HG03432 (cell line): Measurements from ENCODE around the gene RAB11B.
"Not testable (repeated sequence)": the region's sequence is repeated elsewhere in the genome, so short reads cannot be mapped to it uniquely, and the experiment has no call there.

ENCODE experiments used
- ATAC-seq: cut with Tn5 transposase; IDR thresholded peaks from one replicate; pipeline ENCODE4 v1.9.1; 2021; ENCODE audit warnings: mild to moderate bottlenecking, moderate library complexity; ENCODE audit not compliant: unreplicated experiment

Gene RAB11B

GRCh38 chr19:8389891-8390616 lies at the start of gene RAB11B:
Gene RAB11B, plus strand, starts transcription at chr19:8390360. Its CDS starts 57 bp downstream, at chr19:8390417.
- peak; percentile 90 for ATAC-seq

GRCh38 chr19:8341504-8341903 lies 48.7 kb upstream of the RAB11B start:
- not testable (repeated sequence) for ATAC-seq

GRCh38 chr19:8342316-8342683 lies 47.9 kb upstream of the RAB11B start:
- no peak for ATAC-seq

GRCh38 chr19:8342684-8343482 lies 47.3 kb upstream of the RAB11B start, which contains the start of gene KANK3:
Gene KANK3, minus strand, starts transcription at chr19:8343262. Its CDS starts 5,434 bp downstream, at chr19:8337828.
- ATAC-seq, result peak; percentile 85

- ATAC-seq, result no peak
These were observed 46.7 kb upstream of the RAB11B start for GRCh38 chr19:8343483-8343844.

GRCh38 chr19:8349629-8350372 lies 40.4 kb upstream of the RAB11B start:
- ATAC-seq, result not testable (repeated sequence)

GRCh38 chr19:8352134-8352827 lies 37.9 kb upstream of the RAB11B start:
- ATAC-seq, result no peak

DNA sequence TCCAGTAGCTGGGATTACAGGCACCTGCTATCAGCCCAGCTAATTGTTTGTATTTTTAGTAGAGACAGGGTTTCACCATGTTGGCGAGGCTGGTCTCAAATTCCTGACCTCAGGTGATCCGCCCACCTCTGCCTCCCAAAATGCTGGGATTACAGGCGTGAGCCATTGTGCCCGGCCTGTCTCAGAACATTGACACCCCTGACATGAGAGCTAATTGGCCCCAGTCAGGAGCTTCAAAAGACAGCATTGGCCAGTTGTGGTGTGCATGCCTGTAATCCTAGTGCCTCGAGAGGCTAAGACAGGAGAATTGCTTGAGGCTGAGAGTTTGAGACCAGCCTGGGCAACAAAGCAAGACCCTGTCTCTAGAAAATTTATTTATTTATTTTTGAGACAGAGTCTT lies 37.3 kb upstream of the RAB11B start:
- ATAC-seq, result not testable (repeated sequence)

DNA sequence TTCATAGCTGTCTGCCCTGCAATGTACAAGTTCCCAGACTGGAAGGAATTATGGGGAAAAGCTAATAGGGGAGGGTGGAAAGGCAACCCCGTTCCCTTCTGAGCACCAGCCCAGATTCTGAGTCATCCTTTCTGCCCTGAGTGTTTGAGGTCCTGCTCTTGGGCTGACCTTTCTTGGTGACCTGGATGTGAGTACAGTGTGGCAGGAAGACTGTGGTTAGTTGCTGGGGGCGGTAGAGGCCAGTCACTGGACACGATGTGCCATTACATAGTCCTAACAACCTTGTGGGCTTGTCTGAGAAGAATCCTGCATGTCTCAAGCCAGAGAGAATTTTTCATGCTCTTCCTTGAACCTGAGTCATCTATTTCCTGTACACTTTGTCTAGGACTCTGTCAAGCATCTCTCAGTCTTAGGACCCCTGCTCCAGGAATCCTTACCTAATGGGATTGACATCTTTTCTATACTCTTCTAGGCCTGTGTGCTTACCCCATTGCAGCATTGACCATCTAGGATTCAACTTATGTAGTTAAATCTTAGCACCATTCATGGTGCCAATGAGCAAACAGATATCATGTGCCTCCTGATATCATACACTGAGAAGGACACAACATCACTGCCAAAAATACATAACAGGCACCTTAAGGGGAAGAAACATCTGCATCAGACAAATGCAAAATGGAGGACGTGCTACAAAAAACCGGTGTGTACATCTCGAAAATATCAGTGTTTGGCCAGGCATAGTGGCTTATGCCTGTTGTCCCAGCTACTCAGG lies 34.3 kb upstream of the RAB11B start:
- no peak for ATAC-seq

- no peak for ATAC-seq
These were observed 33.1 kb upstream of the RAB11B start for GRCh38 chr19:8357007-8357521.

DNA sequence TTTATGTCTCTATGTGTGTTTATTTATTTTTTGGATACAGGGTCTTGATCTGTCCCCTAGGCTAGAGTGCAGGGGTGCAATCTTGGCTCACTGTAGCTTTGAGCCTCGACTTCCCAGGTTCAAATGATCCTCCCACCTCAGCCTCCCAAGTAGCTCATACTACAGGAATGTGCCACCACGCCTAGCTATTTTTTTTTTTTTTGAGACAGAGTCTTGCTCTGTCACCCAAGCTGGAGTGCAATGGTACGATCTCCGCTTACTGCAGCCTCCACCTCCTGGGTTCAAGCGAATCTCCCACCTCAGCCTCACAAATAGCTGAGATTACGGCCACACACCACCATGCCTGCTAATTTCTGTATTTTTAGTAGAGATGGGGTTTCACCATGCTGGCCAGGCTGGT lies 31.2 kb upstream of the RAB11B start:
- ATAC-seq, result no peak

- no peak for ATAC-seq
These were observed 30.0 kb upstream of the RAB11B start for GRCh38 chr19:8360196-8360595.

GRCh38 chr19:8361921-8362793 lies 28.0 kb upstream of the RAB11B start:
- ATAC-seq, result no peak

GRCh38 chr19:8363803-8364771 lies 26.1 kb upstream of the RAB11B start, which contains the start of gene ANGPTL4:
Gene ANGPTL4, plus strand, starts transcription at chr19:8364155. Its CDS starts 167 bp downstream, at chr19:8364322.
- no peak for ATAC-seq

DNA sequence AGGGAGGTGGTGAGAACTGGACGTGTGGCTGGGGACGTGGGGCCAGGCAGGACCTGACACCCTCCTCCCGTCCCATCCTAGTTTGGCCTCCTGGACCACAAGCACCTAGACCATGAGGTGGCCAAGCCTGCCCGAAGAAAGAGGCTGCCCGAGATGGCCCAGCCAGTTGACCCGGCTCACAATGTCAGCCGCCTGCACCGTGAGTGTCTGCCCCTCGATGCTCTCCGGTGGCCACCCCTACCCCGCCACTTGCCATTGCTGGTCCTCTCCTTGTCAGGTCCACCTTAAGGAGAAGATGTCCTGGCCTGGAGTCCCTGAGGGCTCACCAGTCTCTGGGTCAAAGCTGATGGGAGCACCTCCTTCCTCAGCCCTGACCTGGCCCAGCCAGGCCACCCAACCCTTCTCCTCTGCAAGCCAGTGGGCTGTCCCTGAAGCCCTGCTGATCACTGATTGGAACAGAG lies 24.0 kb upstream of the RAB11B start:
- no peak for ATAC-seq

DNA sequence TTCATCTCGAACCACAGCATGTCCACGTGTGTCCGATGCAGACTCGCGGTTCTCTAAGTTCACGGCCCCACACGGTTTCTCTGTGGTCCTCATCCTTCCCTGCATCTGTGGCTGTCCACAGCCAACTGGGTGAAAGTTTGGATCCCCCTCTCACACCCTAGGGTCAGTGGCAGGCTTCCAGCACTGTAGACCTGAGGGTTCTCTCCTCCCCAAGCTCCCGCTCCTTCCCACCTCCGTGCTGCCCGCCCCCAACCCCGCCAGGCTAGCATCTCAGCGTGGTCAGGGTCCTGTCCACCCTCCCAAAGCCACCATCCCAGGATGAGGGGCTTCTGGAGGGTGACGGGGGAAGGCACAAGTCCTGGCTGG lies 23.2 kb upstream of the RAB11B start:
- ATAC-seq, result no peak

- no peak for ATAC-seq
These were observed 22.7 kb upstream of the RAB11B start for GRCh38 chr19:8367327-8368001.
